ENCODE data around the gene FAM168A. TPM values are rescaled to one million over a fixed set of nuclear protein-coding genes. Genes with fewer than 3 reads are reported as not detected.

FAM168A gene
- total RNA-seq, 1 donor, result 18.0 TPM

DNA sequence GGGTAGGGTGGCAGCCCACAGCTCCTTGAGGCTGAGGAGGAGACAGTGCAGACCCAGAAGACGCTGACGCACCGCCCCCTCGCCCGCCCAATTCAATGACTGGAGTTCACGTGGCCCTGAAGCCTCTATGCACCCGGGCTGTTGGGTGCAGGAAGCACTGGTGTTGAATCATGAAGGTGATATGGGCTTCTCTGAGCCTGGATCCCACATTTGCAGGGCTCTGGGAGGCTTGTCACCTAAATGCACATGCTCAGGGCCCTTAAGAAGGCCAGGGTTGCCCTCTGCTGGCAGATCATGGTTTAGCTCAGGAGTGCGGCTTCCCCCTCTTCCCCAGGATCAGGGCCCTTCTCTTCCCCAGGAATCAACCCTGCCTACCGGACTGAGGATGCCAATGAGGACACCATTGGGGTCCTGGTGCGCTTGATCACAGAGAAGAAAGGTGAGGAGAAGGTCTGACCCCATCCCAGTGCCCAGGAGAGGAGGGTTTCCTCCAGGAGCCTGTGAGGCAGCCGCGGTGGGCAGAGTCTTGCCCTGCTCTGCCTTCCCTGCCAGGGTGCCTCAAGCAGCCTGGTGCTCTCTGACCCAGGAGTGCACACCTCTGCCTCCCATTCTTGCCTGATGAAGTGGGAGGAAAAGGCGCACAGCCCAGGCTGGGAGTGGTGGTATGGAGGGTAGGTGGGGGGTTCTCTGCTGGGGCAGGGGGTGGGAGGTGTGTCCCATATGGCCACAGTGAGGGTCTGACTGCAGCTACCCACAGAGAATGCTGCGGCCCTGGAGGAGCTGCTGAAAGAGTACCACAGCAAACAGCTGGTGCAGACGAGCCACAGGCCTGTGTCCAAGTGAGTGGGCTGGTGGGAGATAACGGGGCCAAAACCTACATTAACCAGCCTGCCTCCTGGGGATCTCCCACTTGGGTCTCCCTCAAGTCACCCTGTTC, 204.2 kb downstream of the FAM168A start:
- DNase-seq (ENCODE audit: low read depth in 2 of 3, low spot score in 2 of 3), result peak in 2 of 3 donors; percentile 68 to 82

DNA sequence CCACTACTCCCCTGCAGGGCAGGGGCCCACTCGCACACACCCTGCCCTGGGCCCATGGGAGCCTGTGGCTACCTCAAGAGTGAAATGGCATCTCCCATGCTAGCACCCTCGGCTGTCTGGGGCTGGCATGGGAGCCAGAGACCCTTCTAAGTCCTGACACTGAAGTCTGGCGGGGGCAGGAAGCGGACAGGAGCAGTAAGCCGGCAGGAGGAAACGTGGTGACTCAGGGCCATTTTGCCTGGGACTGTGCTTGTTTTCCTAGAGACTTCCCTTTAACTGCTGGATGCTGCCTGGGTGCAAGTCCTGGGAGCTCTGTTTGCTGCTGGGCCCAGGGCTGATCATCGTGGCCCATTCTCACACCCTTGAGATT, 204.9 kb downstream of the FAM168A start:
- no peak for DNase-seq (ENCODE audit: low read depth in 2 of 3, low spot score in 2 of 3)

DNA sequence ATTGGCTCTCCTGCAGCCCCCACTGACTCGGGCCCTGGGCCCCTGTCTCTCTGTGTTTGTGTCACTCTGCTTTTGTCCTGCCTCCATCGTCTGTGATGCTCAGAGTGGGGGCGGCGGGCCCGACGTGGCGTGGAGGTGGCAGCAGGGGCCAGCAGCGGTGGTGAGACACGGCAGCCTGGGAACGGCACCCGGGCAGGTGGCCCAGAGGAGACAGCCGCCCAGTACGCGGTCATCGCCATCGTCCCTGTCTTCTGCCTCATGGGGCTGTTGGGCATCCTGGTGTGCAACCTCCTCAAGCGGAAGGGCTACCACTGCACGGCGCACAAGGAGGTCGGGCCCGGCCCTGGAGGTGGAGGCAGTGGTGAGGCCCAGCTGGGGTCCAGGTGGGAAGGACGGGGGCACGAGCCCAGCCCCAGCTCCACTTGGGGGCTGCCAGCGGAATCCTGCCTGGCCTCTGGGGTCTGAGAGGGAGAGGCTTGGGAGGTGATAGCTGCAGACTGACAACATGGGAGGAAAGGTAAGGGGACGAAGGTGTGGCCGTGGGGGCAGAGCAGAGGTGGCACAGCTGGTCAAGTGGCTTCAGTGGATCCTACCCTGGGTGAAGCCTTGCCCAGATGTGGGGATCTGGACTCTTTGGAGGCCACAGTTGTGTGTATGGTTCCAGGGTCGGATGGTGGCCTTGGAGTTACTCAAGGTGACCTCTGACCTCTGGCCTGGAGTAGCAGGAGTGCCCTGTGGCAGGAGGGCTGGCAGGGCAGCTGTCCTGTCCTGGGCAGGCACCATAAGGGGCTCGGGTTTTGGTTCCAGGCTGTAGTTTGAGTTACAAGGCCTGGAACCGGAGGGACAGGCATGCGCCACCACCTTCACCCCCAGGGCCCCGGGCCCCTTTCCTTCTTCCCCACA, 205.6 kb downstream of the FAM168A start:
- DNase-seq (ENCODE audit: low read depth in 2 of 3, low spot score in 2 of 3), result no peak

- no peak for DNase-seq (ENCODE audit: low read depth in 2 of 3, low spot score in 2 of 3)
These were observed 206.2 kb downstream of the FAM168A start for GRCh38 chr11:73391665-73392064.

DNA sequence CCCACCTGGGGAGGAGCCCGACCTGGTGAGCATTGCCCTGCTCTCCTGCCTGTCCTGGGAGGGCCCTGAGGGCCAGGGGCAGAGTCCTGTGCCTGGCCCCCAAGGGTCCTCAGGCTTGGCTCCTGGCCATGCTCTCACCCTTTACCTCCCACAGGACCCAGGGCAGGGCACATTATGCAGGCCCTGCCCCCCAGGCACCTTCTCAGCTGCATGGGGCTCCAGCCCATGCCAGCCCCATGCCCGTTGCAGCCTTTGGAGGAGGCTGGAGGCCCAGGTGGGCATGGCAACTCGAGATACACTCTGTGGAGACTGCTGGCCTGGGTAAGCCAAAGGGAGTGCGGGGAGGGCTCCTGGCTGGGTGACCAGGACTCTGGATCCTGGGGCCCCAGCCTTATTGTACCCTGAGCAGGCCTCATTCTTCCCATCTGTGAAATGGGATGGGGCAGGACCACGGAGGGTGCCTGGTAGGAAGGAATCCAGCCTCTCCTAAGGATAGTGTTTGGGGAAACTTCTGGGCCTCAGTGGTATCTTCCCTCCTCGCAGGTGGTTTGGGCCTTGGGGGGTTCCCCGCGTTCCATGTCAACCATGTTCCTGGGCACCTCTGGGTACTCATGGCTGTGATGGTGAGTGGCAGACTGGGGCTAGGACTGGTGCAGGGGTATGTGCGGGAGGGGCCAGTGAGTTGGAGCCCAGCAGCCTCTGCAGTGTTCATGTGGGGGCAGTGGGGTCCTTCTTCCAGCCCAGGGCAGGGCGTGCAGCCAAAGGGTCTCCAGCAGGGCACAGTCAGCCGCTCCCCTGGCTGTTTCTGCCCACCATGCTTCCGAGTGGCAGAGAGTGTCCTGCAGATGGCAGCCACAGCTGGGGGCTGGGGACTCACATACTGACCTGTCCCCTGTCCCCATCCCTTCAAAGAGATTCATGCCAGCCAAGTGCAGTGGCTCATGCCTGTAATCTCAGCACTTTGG, 207.0 kb downstream of the FAM168A start:
- no peak for DNase-seq (ENCODE audit: low read depth in 2 of 3, low spot score in 2 of 3)

DNA sequence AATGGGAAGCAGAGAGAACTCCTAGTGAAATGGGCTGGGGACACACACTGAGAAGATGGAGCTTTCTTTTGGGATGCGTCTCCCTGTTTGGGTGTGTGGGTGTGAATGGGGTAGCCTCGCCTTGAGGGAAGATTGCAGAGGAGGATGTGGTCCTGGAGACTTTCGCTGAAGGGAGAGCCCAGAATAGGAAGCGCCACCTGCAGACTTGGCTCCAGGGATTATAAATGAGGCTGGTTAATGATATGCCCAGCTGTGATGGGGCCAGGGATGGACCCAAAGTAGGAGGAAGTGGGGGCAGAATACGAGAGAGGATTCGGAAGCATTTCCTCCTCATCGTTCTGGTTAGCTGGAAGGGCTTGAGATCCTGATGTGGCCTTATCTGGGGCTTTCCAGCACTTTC, 208.0 kb downstream of the FAM168A start:
- DNase-seq (ENCODE audit: low read depth in 2 of 3, low spot score in 2 of 3), result no peak

DNA sequence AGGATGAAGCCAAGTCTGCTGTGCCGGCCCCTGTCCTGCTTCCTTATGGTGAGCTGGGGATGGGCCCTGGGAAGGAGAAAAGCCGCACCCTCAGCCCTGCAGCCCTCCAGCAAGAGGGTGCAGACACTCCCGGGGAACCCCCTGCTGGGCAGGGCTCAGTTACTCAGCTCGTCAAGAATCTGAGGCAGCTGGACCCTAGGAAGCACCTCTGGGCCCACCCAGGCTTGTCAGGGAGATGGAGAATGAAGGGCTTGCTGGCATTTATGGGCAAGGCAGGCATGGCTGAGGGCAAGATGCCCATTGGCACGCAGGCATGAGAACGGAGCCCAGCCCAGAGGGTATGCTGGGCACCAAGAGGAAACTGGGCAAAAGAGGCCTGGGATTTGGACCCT, 208.8 kb downstream of the FAM168A start:
- DNase-seq (ENCODE audit: low read depth in 2 of 3, low spot score in 2 of 3), result no peak

GRCh38 chr11:73388265-73389133, 209.4 kb downstream of the FAM168A start:
- peak in 1 of 3 donors; percentile 52 for DNase-seq (ENCODE audit: low read depth in 2 of 3, low spot score in 2 of 3)

DNA sequence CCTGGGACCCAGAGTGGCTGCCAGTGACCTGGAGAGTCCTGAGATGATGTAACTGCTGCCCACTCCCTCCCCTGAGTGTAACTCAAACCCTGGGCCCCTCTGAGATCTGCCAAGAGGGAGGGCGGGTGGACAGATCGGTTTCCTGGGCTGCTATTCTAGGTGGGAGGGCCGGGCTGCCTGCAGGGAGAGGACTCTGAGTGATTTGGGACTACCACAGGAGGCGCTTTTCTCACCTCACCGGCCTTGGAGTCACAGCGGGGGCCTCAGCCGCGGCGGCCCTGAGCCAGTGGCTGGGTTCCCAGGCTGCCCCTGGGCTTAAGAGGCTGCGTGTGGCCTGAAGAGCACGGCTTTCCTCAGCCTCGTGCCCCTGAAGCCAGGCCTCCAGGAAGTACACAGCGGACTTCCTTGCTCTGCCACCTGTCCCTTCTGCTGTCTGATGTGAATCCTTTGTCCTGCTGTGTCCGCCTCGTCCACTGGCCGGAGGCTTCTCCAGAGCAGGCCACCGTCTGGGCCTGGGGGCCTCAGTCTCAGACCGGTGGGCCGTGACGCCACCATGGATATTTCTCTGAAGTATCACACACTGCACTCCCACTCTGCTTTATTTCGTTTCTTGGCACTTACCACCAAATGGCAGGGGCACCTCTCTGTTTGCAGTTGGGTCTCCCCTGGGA, 210.2 kb downstream of the FAM168A start:
- DNase-seq (ENCODE audit: low read depth in 2 of 3, low spot score in 2 of 3), result no peak

GRCh38 chr11:73386546-73386945, 211.4 kb downstream of the FAM168A start:
- no peak for DNase-seq (ENCODE audit: low read depth in 2 of 3, low spot score in 2 of 3)

DNA sequence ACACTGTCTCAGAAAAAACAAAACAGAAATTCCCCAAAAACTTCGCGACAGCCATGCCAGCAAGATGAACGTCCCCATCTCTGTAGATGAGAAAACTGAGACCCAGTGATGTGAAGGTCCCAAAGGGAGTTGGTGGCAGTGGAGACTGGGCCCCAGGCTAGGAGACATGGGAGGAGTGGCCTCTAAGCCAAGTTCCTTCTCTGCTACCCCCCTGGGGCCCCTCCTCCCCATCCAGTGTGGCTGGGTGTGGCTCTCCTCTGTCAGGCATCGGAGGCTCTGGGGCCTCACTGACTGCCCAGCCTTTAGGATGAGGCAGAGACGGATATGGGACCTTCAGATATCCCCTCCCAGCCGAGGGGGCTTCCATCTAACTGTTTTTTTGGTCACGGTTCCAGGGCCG, 211.9 kb downstream of the FAM168A start:
- peak in 1 of 3 donors; percentile 39 for DNase-seq (ENCODE audit: low read depth in 2 of 3, low spot score in 2 of 3)

GRCh38 chr11:73384872-73385689, 212.8 kb downstream of the FAM168A start:
- peak in 2 of 3 donors; percentile 94 to 97 for DNase-seq (ENCODE audit: low read depth in 2 of 3, low spot score in 2 of 3)

GRCh38 chr11:73384531-73384871, 213.4 kb downstream of the FAM168A start:
- no peak for DNase-seq (ENCODE audit: low read depth in 2 of 3, low spot score in 2 of 3)

- DNase-seq (ENCODE audit: low read depth in 2 of 3, low spot score in 2 of 3), result no peak
These were observed 213.8 kb downstream of the FAM168A start for GRCh38 chr11:73384125-73384441.

- no peak for DNase-seq (ENCODE audit: low read depth in 2 of 3, low spot score in 2 of 3)
These were observed 214.4 kb downstream of the FAM168A start for GRCh38 chr11:73383249-73384124.

DNA sequence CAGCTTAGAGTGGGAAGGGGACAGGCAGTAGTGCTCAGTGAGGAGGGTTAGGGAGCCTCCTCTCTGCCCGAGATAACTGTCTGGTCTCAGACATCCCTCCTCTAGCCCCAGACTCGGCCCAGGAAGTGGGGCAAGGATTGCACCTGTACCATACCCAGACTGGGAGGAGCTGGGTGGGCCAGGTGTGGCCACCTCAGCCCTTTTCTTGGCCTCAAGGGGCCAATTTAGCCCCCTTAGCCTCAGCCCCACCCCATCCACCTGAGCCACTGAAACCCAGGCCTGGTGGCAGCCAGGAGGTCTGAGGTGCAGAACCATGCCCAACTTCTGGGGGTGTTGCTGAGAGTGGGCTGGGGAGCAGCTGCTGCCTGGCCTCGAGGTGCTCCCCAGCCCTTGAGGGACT, 215.2 kb downstream of the FAM168A start:
- DNase-seq (ENCODE audit: low read depth in 2 of 3, low spot score in 2 of 3), result no peak

DNA sequence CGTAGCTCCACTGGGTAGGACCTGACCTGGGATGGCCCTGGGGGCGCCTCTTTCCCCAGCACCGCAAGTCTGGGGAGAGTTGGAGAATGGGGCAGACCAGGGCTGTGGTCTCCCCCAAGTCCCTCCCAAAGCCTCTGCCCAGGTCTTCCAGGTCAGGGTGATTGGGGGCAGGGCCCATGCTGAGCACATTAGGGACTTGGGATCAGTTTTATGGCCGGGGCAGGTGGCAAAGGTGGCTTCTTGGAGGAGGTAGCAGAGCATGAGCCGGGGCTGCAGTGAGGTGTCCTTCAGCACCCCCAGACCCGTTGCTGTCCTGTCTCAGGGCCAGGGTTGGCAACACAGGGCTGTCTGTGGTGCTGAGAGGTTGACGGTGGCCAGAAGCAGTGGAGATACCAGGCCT, 215.7 kb downstream of the FAM168A start:
- DNase-seq (ENCODE audit: low read depth in 2 of 3, low spot score in 2 of 3), result no peak
